Dendritic cell treated with granulocyte-macrophage colony-stimulating factor and Interleukin-4, amounts not matched to agents 40 ng/mL and 50 ng/mL, for 4 days (primary cell): ENCODE measurements around the gene HMCN1.

Experiments
- H3K27ac Mint-ChIP-seq: one replicate; pipeline ENCODE4 v1.8.0; 2022; ENCODE audit warnings: mild to moderate bottlenecking, mixed read lengths
- H3K27me3 Mint-ChIP-seq: one replicate; pipeline ENCODE4 v1.8.0; 2022; ENCODE audit warnings: mild to moderate bottlenecking, mixed read lengths
- H3K36me3 Mint-ChIP-seq: one replicate; pipeline ENCODE4 v1.8.0; 2022; ENCODE audit warnings: low read depth, mixed read lengths
- H3K4me1 Mint-ChIP-seq: one replicate; pipeline ENCODE4 v1.8.0; 2022; ENCODE audit warnings: low read depth, mixed read lengths
- H3K4me3 Mint-ChIP-seq: one replicate; pipeline ENCODE4 v1.8.0; 2022; ENCODE audit warnings: mild to moderate bottlenecking, moderate library complexity, mixed read lengths
- H3K9me3 Mint-ChIP-seq: one replicate; pipeline ENCODE4 v1.8.0; 2022; ENCODE audit warnings: mixed read lengths
- intact Hi-C: fragments of 100-400 bp; cut with micrococcal nuclease; formaldehyde crosslinking; loops from one replicate; pipeline ENCODE4 v1.15.0; 2022

The HMCN1 gene

GRCh38 chr1:186014370-186015037 is 280.3 kb downstream of the HMCN1 start:
- Mint-ChIP-seq H3K4me1 (peaks cover 7% of the 10 kb centered on the region), H3K9me3 (no peaks in the 10 kb centered on the region), H3K27ac (no peak overlapping the region), H3K27me3 (no peaks in the 10 kb centered on the region), H3K36me3 (no peaks in the 10 kb centered on the region), H3K4me3 (no peak overlapping the region)
- intact Hi-C loops = no loop called here

- no peaks in the 10 kb centered on the region for H3K4me1 Mint-ChIP-seq
- no peaks in the 10 kb centered on the region for H3K9me3 Mint-ChIP-seq
- intact Hi-C loops = no loop called here
- no peak overlapping the region for H3K4me3 Mint-ChIP-seq
- H3K36me3 Mint-ChIP-seq = no peaks in the 10 kb centered on the region
- H3K27ac Mint-ChIP-seq = no peak overlapping the region
- no peaks in the 10 kb centered on the region for H3K27me3 Mint-ChIP-seq
These were observed 282.7 kb downstream of the HMCN1 start for GRCh38 chr1:186016856-186017255.

- H3K9me3 Mint-ChIP-seq = no peaks in the 10 kb centered on the region
- no peak overlapping the region for H3K27ac Mint-ChIP-seq
- H3K27me3 Mint-ChIP-seq = no peaks in the 10 kb centered on the region
- H3K4me3 Mint-ChIP-seq = no peak overlapping the region
- H3K4me1 Mint-ChIP-seq = no peaks in the 10 kb centered on the region
- intact Hi-C loops = no loop called here
- no peaks in the 10 kb centered on the region for H3K36me3 Mint-ChIP-seq
These were observed 288.0 kb downstream of the HMCN1 start for GRCh38 chr1:186022184-186022583.

- Mint-ChIP-seq H3K4me1 (no peaks in the 10 kb centered on the region), H3K9me3 (peaks cover 15% of the 10 kb centered on the region), H3K27ac (no peak overlapping the region), H3K27me3 (peaks cover 1% of the 10 kb centered on the region), H3K4me3 (no peak overlapping the region), H3K36me3 (no peaks in the 10 kb centered on the region)
- intact Hi-C loops = no loop called here
These were observed 292.8 kb downstream of the HMCN1 start for GRCh38 chr1:186026946-186027345.

GRCh38 chr1:186027621-186028020 is 293.4 kb downstream of the HMCN1 start:
- intact Hi-C loops = no loop called here
- Mint-ChIP-seq H3K36me3 (no peaks in the 10 kb centered on the region), H3K4me1 (no peaks in the 10 kb centered on the region), H3K27me3 (peaks cover 1% of the 10 kb centered on the region), H3K4me3 (no peak overlapping the region), H3K27ac (no peak overlapping the region), H3K9me3 (peaks cover 22% of the 10 kb centered on the region)

GRCh38 chr1:186030453-186030852 is 296.3 kb downstream of the HMCN1 start:
- intact Hi-C loops = no loop called here
- Mint-ChIP-seq H3K27me3 (peaks cover 1% of the 10 kb centered on the region), H3K4me3 (no peak overlapping the region), H3K4me1 (no peaks in the 10 kb centered on the region), H3K27ac (no peak overlapping the region), H3K9me3 (peaks cover 23% of the 10 kb centered on the region), H3K36me3 (no peaks in the 10 kb centered on the region)

- H3K36me3 Mint-ChIP-seq = no peaks in the 10 kb centered on the region
- H3K27ac Mint-ChIP-seq = no peak overlapping the region
- H3K4me3 Mint-ChIP-seq = no peak overlapping the region
- H3K4me1 Mint-ChIP-seq = no peaks in the 10 kb centered on the region
- H3K27me3 Mint-ChIP-seq = peaks cover 1% of the 10 kb centered on the region
- peaks cover 23% of the 10 kb centered on the region for H3K9me3 Mint-ChIP-seq
- intact Hi-C loops = no loop called here
These were observed 299.7 kb downstream of the HMCN1 start for GRCh38 chr1:186033847-186034271.

GRCh38 chr1:186042230-186042629 is 308.0 kb downstream of the HMCN1 start:
- Mint-ChIP-seq H3K4me3 (no peak overlapping the region), H3K9me3 (no peaks in the 10 kb centered on the region), H3K27ac (no peak overlapping the region), H3K27me3 (no peaks in the 10 kb centered on the region), H3K4me1 (no peaks in the 10 kb centered on the region), H3K36me3 (no peaks in the 10 kb centered on the region)
- intact Hi-C loops = no loop called here

- Mint-ChIP-seq H3K4me1 (no peaks in the 10 kb centered on the region), H3K27ac (no peak overlapping the region), H3K4me3 (no peak overlapping the region), H3K27me3 (no peaks in the 10 kb centered on the region), H3K36me3 (no peaks in the 10 kb centered on the region), H3K9me3 (no peaks in the 10 kb centered on the region)
- intact Hi-C loops = no loop called here
These were observed 309.1 kb downstream of the HMCN1 start for GRCh38 chr1:186043296-186043695.

GRCh38 chr1:186044079-186044685 is 310.0 kb downstream of the HMCN1 start:
- no peak overlapping the region for H3K27ac Mint-ChIP-seq

GRCh38 chr1:186046437-186047211 is 312.4 kb downstream of the HMCN1 start:
- no peaks in the 10 kb centered on the region for H3K27me3 Mint-ChIP-seq
- no peaks in the 10 kb centered on the region for H3K9me3 Mint-ChIP-seq
- intact Hi-C loops = no loop called here
- no peaks in the 10 kb centered on the region for H3K36me3 Mint-ChIP-seq
- no peaks in the 10 kb centered on the region for H3K4me1 Mint-ChIP-seq
- no peak overlapping the region for H3K4me3 Mint-ChIP-seq
- H3K27ac Mint-ChIP-seq = no peak overlapping the region

More at GRCh38 chr1:186044079-186044685, 310.0 kb downstream of the HMCN1 start:
- H3K4me3 Mint-ChIP-seq = no peak overlapping the region
- H3K4me1 Mint-ChIP-seq = no peaks in the 10 kb centered on the region
- H3K36me3 Mint-ChIP-seq = no peaks in the 10 kb centered on the region
- no peaks in the 10 kb centered on the region for H3K27me3 Mint-ChIP-seq
- intact Hi-C loops = no loop called here
- no peaks in the 10 kb centered on the region for H3K9me3 Mint-ChIP-seq

GRCh38 chr1:186050360-186050759 is 316.2 kb downstream of the HMCN1 start:
- no peak overlapping the region for H3K4me3 Mint-ChIP-seq
- no peaks in the 10 kb centered on the region for H3K4me1 Mint-ChIP-seq
- no peak overlapping the region for H3K27ac Mint-ChIP-seq
- intact Hi-C loops = no loop called here
- H3K9me3 Mint-ChIP-seq = no peaks in the 10 kb centered on the region
- H3K36me3 Mint-ChIP-seq = no peaks in the 10 kb centered on the region
- H3K27me3 Mint-ChIP-seq = no peaks in the 10 kb centered on the region

GRCh38 chr1:186054003-186054402 is 319.8 kb downstream of the HMCN1 start:
- intact Hi-C loops = no loop called here
- Mint-ChIP-seq H3K9me3 (no peaks in the 10 kb centered on the region), H3K27me3 (no peaks in the 10 kb centered on the region), H3K27ac (no peak overlapping the region), H3K4me3 (no peak overlapping the region), H3K36me3 (no peaks in the 10 kb centered on the region), H3K4me1 (no peaks in the 10 kb centered on the region)

- Mint-ChIP-seq H3K4me1 (no peaks in the 10 kb centered on the region), H3K36me3 (no peaks in the 10 kb centered on the region), H3K27ac (no peak overlapping the region), H3K9me3 (no peaks in the 10 kb centered on the region), H3K4me3 (no peak overlapping the region), H3K27me3 (no peaks in the 10 kb centered on the region)
- intact Hi-C loops = no loop called here
These were observed 320.7 kb downstream of the HMCN1 start for GRCh38 chr1:186054932-186055331.
